Measurements from ENCODE around the gene PTPN20. TPM values are rescaled to one million over a fixed set of nuclear protein-coding genes. Genes with fewer than 3 reads are reported as not detected.
"Not testable (repeated sequence)": the region's sequence is repeated elsewhere in the genome, so short reads cannot be mapped to it uniquely, and the experiment has no call there.

The PTPN20 gene
- total RNA-seq, 6 experiments from 2014 or later: not detected

- H3K4me3 Mint-ChIP-seq: not testable (repeated sequence)
These were observed 3.8 kb upstream of the PTPN20 start for GRCh38 chr10:46907185-46908117.

GRCh38 chr10:46922498-46922897 lies 11.3 kb downstream of the PTPN20 start:
- not testable (repeated sequence) for H3K27me3 Mint-ChIP-seq (ENCODE audit: insufficient read depth); H3K36me3 Mint-ChIP-seq (ENCODE audit: low read depth); H3K4me1 Mint-ChIP-seq (ENCODE audit: low read depth); DNase-seq; H3K4me3 Mint-ChIP-seq; H3K27ac Mint-ChIP-seq; H3K9me3 Mint-ChIP-seq

More at GRCh38 chr10:46907185-46908117, 3.8 kb upstream of the PTPN20 start:
- H3K36me3 Mint-ChIP-seq (ENCODE audit: low read depth); H3K27me3 Mint-ChIP-seq (ENCODE audit: insufficient read depth); H3K4me1 Mint-ChIP-seq (ENCODE audit: low read depth); H3K9me3 Mint-ChIP-seq; H3K27ac Mint-ChIP-seq; DNase-seq: not testable (repeated sequence)

GRCh38 chr10:46925156-46925555 lies 13.9 kb downstream of the PTPN20 start:
- H3K36me3 Mint-ChIP-seq (ENCODE audit: low read depth); DNase-seq; H3K27ac Mint-ChIP-seq; H3K27me3 Mint-ChIP-seq (ENCODE audit: insufficient read depth); H3K4me1 Mint-ChIP-seq (ENCODE audit: low read depth); H3K9me3 Mint-ChIP-seq; H3K4me3 Mint-ChIP-seq: not testable (repeated sequence)

- not testable (repeated sequence) for H3K27ac Mint-ChIP-seq
These were observed 14.6 kb downstream of the PTPN20 start for GRCh38 chr10:46925853-46926252.

GRCh38 chr10:46928810-46929209 lies 17.6 kb downstream of the PTPN20 start:
- not testable (repeated sequence) for H3K36me3 Mint-ChIP-seq (ENCODE audit: low read depth); H3K4me3 Mint-ChIP-seq; H3K9me3 Mint-ChIP-seq; H3K27ac Mint-ChIP-seq; DNase-seq; H3K4me1 Mint-ChIP-seq (ENCODE audit: low read depth); H3K27me3 Mint-ChIP-seq (ENCODE audit: insufficient read depth)

More at GRCh38 chr10:46925853-46926252, 14.6 kb downstream of the PTPN20 start:
- not testable (repeated sequence) for H3K36me3 Mint-ChIP-seq (ENCODE audit: low read depth); DNase-seq; H3K4me3 Mint-ChIP-seq; H3K9me3 Mint-ChIP-seq; H3K27me3 Mint-ChIP-seq (ENCODE audit: insufficient read depth); H3K4me1 Mint-ChIP-seq (ENCODE audit: low read depth)
- TF ChIP-seq CTCF (IDR thresholded peaks at IDR 0.05): peak; percentile 42

GRCh38 chr10:46932383-46932782 lies 21.2 kb downstream of the PTPN20 start:
- H3K4me3 Mint-ChIP-seq; DNase-seq; H3K27me3 Mint-ChIP-seq (ENCODE audit: insufficient read depth); H3K9me3 Mint-ChIP-seq; H3K36me3 Mint-ChIP-seq (ENCODE audit: low read depth); H3K4me1 Mint-ChIP-seq (ENCODE audit: low read depth); H3K27ac Mint-ChIP-seq: not testable (repeated sequence)

- not testable (repeated sequence) for H3K4me3 Mint-ChIP-seq; H3K4me1 Mint-ChIP-seq (ENCODE audit: low read depth); H3K9me3 Mint-ChIP-seq; H3K27ac Mint-ChIP-seq; DNase-seq; H3K27me3 Mint-ChIP-seq (ENCODE audit: insufficient read depth); H3K36me3 Mint-ChIP-seq (ENCODE audit: low read depth)
These were observed 29.9 kb downstream of the PTPN20 start for GRCh38 chr10:46941091-46941490.

- not testable (repeated sequence) for H3K4me3 Mint-ChIP-seq; H3K27me3 Mint-ChIP-seq (ENCODE audit: insufficient read depth); H3K9me3 Mint-ChIP-seq; H3K36me3 Mint-ChIP-seq (ENCODE audit: low read depth); H3K4me1 Mint-ChIP-seq (ENCODE audit: low read depth); H3K27ac Mint-ChIP-seq; DNase-seq
These were observed 37.7 kb downstream of the PTPN20 start for GRCh38 chr10:46948687-46949518.

- not testable (repeated sequence) for DNase-seq; H3K27me3 Mint-ChIP-seq (ENCODE audit: insufficient read depth); H3K9me3 Mint-ChIP-seq; H3K36me3 Mint-ChIP-seq (ENCODE audit: low read depth); H3K4me1 Mint-ChIP-seq (ENCODE audit: low read depth); H3K27ac Mint-ChIP-seq; H3K4me3 Mint-ChIP-seq
These were observed 41.3 kb downstream of the PTPN20 start for GRCh38 chr10:46952540-46952939.

- not testable (repeated sequence) for DNase-seq; H3K9me3 Mint-ChIP-seq; H3K4me1 Mint-ChIP-seq (ENCODE audit: low read depth); H3K4me3 Mint-ChIP-seq; H3K36me3 Mint-ChIP-seq (ENCODE audit: low read depth); H3K27me3 Mint-ChIP-seq (ENCODE audit: insufficient read depth); H3K27ac Mint-ChIP-seq
These were observed 49.5 kb downstream of the PTPN20 start for GRCh38 chr10:46960742-46961141.

GRCh38 chr10:46963356-46963755 lies 52.1 kb downstream of the PTPN20 start:
- H3K9me3 Mint-ChIP-seq; DNase-seq; H3K4me3 Mint-ChIP-seq; H3K36me3 Mint-ChIP-seq (ENCODE audit: low read depth); H3K27ac Mint-ChIP-seq; H3K4me1 Mint-ChIP-seq (ENCODE audit: low read depth); H3K27me3 Mint-ChIP-seq (ENCODE audit: insufficient read depth): not testable (repeated sequence)

GRCh38 chr10:46967013-46967412 lies 55.8 kb downstream of the PTPN20 start:
- H3K4me1 Mint-ChIP-seq (ENCODE audit: low read depth); DNase-seq; H3K27me3 Mint-ChIP-seq (ENCODE audit: insufficient read depth); H3K4me3 Mint-ChIP-seq; H3K9me3 Mint-ChIP-seq; H3K27ac Mint-ChIP-seq; H3K36me3 Mint-ChIP-seq (ENCODE audit: low read depth): not testable (repeated sequence)

GRCh38 chr10:46980223-46980622 lies 69.0 kb downstream of the PTPN20 start:
- not testable (repeated sequence) for H3K4me3 Mint-ChIP-seq; H3K4me1 Mint-ChIP-seq (ENCODE audit: low read depth); H3K9me3 Mint-ChIP-seq; H3K27ac Mint-ChIP-seq; DNase-seq; H3K27me3 Mint-ChIP-seq (ENCODE audit: insufficient read depth); H3K36me3 Mint-ChIP-seq (ENCODE audit: low read depth)

Measured in HFFc6 (cell line).